Hepatocyte (in vitro differentiated cells): Measurements from ENCODE around the gene KLK1. TPM values are rescaled to one million over a fixed set of nuclear protein-coding genes. Genes with fewer than 3 reads are reported as not detected.
A peak's percentile ranks its signal among the peaks of the same experiment; 100 is the strongest.

Source experiments
- DNase-seq: peaks from one replicate; pipeline ENCODE4 v3.0.0-alpha.2; 2016; ENCODE audit warnings: low spot score
- H2AFZ ChIP-seq: fragments of 200-600 bp; sonication (generic); 2 replicates; pipeline ENCODE4 v1.6.0; 2016; ENCODE audit warnings: antibody characterized with exemption, mild to moderate bottlenecking
- H3K27ac ChIP-seq: fragments of 200-600 bp; sonication (generic); 2 replicates; pipeline ENCODE4 v1.5.1; 2016; ENCODE audit warnings: mild to moderate bottlenecking
- H3K27me3 ChIP-seq: fragments of 200-600 bp; sonication (generic); 2 replicates; pipeline ENCODE4 v1.6.1; 2016
- H3K36me3 ChIP-seq: fragments of 200-600 bp; sonication (generic); replicated peaks from 2 replicates; pipeline ENCODE4 v1.5.1; 2016; ENCODE audit warnings: low read depth; ENCODE audit not compliant: insufficient read depth
- H3K4me1 ChIP-seq: fragments of 200-600 bp; sonication (generic); 2 replicates; pipeline ENCODE4 v1.5.1; 2016; ENCODE audit warnings: mild to moderate bottlenecking, moderate library complexity; ENCODE audit not compliant: insufficient read depth
- H3K4me2 ChIP-seq: fragments of 200-600 bp; sonication (generic); 2 replicates; pipeline ENCODE4 v1.6.0; 2016
- H3K4me3 ChIP-seq: fragments of 200-600 bp; sonication (generic); 2 replicates; pipeline ENCODE4 v1.5.1; 2016; ENCODE audit warnings: mild to moderate bottlenecking
- H3K79me2 ChIP-seq: fragments of 200-600 bp; sonication (generic); 2 replicates; pipeline ENCODE4 v1.6.0; 2017; ENCODE audit warnings: mild to moderate bottlenecking
- H3K9me2 ChIP-seq: fragments of 200-600 bp; sonication (generic); replicated peaks from 2 replicates; pipeline ENCODE4 v1.6.0; 2017; ENCODE audit warnings: mild to moderate bottlenecking; ENCODE audit not compliant: insufficient read depth
- H3K9me3 ChIP-seq: fragments of 200-600 bp; sonication (generic); 2 replicates; pipeline ENCODE4 v1.5.1; 2016; ENCODE audit warnings: low read depth, mild to moderate bottlenecking
- H4K20me1 ChIP-seq: fragments of 200-600 bp; sonication (generic); 2 replicates; pipeline ENCODE4 v1.6.0; 2016; ENCODE audit warnings: mild to moderate bottlenecking; ENCODE audit not compliant: insufficient read depth, poor library complexity, severe bottlenecking
- EZH2 ChIP-seq: fragments of 200-600 bp; sonication (generic); IDR thresholded peaks from 2 replicates; pipeline ENCODE4 v1.6.1; 2016; ENCODE audit warnings: antibody characterized with exemption, mild to moderate bottlenecking, borderline replicate concordance
- EZH2phosphoT487 ChIP-seq: fragments of 200-600 bp; sonication (generic); IDR thresholded peaks from one replicate; pipeline ENCODE4 v1.6.1; 2018; ENCODE audit warnings: antibody characterized with exemption, mild to moderate bottlenecking, low read depth, moderate library complexity; ENCODE audit not compliant: unreplicated experiment, severe bottlenecking
- WGBS: methylation state at CpG from one replicate; pipeline ENCODE4 v1.1.6; 2016; ENCODE audit warnings: low lambda C conversion rate; ENCODE audit errors: missing lambda C conversion rate; 5-methylcytosine and 5-hydroxymethylcytosine counted together
- polyA plus RNA-seq: library from polyadenylated mRNA; unstranded; fragments of >200 nt; fragmentation: Nextera tagmentation; extraction: Ambion mirVana; gene quantifications from 2 replicates; pipeline ENCODE4 v1.2.1, GENCODE V29; 2016
- total RNA-seq: library from RNA; depleted of rRNA; stranded (reverse); fragments of >200 nt; gene quantifications from 2 replicates; pipeline ENCODE4 v1.2.3, GENCODE V29; 2014
- TF ChIP-seq, protein P1 (sequence below): fragments of 200-600 bp; sonication (generic); IDR thresholded peaks from 2 replicates; pipeline ENCODE4 v1.5.1; 2016; ENCODE audit warnings: antibody characterized with exemption, mild to moderate bottlenecking; ENCODE audit not compliant: poor library complexity

Gene KLK1
- total and polyA plus RNA-seq, 2 experiments from 2014 or later = 2.7 to 6.6 TPM

DNA sequence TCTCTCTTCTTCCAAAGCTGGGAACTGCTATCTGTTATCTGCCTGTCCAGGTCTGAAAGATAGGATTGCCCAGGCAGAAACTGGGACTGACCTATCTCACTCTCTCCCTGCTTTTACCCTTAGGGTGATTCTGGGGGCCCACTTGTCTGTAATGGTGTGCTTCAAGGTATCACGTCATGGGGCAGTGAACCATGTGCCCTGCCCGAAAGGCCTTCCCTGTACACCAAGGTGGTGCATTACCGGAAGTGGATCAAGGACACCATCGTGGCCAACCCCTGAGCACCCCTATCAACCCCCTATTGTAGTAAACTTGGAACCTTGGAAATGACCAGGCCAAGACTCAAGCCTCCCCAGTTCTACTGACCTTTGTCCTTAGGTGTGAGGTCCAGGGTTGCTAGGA is 36.3 kb upstream of the KLK1 start:
- H3K4me1 ChIP-seq = no peaks in the 10 kb centered on the region
- 87% methylated on average over 4 of the region's 4 CpGs for WGBS
- peaks cover 19% of the 10 kb centered on the region for H3K27me3 ChIP-seq
- H3K79me2 ChIP-seq = no peaks in the 10 kb centered on the region
- TF ChIP-seq EZH2phosphoT487 = no peak
- no peak for TF ChIP-seq EZH2
- TF ChIP-seq, protein P1, sequence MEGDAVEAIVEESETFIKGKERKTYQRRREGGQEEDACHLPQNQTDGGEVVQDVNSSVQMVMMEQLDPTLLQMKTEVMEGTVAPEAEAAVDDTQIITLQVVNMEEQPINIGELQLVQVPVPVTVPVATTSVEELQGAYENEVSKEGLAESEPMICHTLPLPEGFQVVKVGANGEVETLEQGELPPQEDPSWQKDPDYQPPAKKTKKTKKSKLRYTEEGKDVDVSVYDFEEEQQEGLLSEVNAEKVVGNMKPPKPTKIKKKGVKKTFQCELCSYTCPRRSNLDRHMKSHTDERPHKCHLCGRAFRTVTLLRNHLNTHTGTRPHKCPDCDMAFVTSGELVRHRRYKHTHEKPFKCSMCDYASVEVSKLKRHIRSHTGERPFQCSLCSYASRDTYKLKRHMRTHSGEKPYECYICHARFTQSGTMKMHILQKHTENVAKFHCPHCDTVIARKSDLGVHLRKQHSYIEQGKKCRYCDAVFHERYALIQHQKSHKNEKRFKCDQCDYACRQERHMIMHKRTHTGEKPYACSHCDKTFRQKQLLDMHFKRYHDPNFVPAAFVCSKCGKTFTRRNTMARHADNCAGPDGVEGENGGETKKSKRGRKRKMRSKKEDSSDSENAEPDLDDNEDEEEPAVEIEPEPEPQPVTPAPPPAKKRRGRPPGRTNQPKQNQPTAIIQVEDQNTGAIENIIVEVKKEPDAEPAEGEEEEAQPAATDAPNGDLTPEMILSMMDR = no peak
- H3K36me3 ChIP-seq = no peaks in the 10 kb centered on the region
- H3K4me3 ChIP-seq = no peak overlapping the region
- H3K4me2 ChIP-seq = no peak overlapping the region
- H3K9me3 ChIP-seq = no peaks in the 10 kb centered on the region
- no peaks in the 10 kb centered on the region for H3K9me2 ChIP-seq
- H4K20me1 ChIP-seq = no peaks in the 10 kb centered on the region
- no peak for DNase-seq
- H3K27ac ChIP-seq = no peak overlapping the region
- H2AFZ ChIP-seq = no peak overlapping the region

DNA sequence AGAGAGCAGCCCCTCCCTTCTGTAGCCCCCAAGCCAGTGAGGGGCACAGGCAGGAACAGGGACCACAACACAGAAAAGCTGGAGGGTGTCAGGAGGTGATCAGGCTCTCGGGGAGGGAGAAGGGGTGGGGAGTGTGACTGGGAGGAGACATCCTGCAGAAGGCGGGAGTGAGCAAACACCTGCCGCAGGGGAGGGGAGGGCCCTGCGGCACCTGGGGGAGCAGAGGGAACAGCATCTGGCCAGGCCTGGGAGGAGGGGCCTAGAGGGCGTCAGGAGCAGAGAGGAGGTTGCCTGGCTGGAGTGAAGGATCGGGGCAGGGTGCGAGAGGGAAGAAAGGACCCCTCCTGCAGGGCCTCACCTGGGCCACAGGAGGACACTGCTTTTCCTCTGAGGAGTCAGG is 35.3 kb upstream of the KLK1 start:
- Histone ChIP-seq H4K20me1 (no peaks in the 10 kb centered on the region), H3K4me1 (no peaks in the 10 kb centered on the region), H3K4me2 (no peak overlapping the region), H3K36me3 (no peaks in the 10 kb centered on the region), H3K79me2 (no peaks in the 10 kb centered on the region), H3K9me2 (no peaks in the 10 kb centered on the region), H3K9me3 (no peaks in the 10 kb centered on the region), H3K27ac (no peak overlapping the region), H3K27me3 (peaks cover 19% of the 10 kb centered on the region), H2AFZ (no peak overlapping the region), H3K4me3 (no peak overlapping the region)
- WGBS = 15% methylated on average over 7 of the region's 7 CpGs
- peak; percentile 37 for DNase-seq
- no peak for TF ChIP-seq EZH2

DNA sequence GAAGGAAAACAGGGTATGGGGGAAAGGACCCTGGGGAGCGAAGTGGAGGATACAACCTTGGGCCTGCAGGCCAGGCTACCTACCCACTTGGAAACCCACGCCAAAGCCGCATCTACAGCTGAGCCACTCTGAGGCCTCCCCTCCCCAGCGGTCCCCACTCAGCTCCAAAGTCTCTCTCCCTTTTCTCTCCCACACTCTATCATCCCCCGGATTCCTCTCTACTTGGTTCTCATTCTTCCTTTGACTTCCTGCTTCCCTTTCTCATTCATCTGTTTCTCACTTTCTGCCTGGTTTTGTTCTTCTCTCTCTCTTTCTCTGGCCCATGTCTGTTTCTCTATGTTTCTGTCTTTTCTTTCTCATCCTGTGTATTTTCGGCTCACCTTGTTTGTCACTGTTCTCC is 33.8 kb upstream of the KLK1 start:
- Histone ChIP-seq H3K4me3 (no peak overlapping the region), H3K4me1 (no peaks in the 10 kb centered on the region), H3K27ac (no peak overlapping the region), H3K27me3 (peaks cover 17% of the 10 kb centered on the region), H3K36me3 (no peaks in the 10 kb centered on the region), H4K20me1 (no peaks in the 10 kb centered on the region), H3K9me3 (no peaks in the 10 kb centered on the region), H3K9me2 (no peaks in the 10 kb centered on the region), H3K4me2 (no peak overlapping the region), H2AFZ (no peak overlapping the region), H3K79me2 (no peaks in the 10 kb centered on the region)
- DNase-seq = no peak
- 89% methylated on average over 5 of the region's 6 CpGs for WGBS
- TF ChIP-seq EZH2phosphoT487 (no peak), EZH2 (no peak)
- TF ChIP-seq, protein P1 = no peak

DNA sequence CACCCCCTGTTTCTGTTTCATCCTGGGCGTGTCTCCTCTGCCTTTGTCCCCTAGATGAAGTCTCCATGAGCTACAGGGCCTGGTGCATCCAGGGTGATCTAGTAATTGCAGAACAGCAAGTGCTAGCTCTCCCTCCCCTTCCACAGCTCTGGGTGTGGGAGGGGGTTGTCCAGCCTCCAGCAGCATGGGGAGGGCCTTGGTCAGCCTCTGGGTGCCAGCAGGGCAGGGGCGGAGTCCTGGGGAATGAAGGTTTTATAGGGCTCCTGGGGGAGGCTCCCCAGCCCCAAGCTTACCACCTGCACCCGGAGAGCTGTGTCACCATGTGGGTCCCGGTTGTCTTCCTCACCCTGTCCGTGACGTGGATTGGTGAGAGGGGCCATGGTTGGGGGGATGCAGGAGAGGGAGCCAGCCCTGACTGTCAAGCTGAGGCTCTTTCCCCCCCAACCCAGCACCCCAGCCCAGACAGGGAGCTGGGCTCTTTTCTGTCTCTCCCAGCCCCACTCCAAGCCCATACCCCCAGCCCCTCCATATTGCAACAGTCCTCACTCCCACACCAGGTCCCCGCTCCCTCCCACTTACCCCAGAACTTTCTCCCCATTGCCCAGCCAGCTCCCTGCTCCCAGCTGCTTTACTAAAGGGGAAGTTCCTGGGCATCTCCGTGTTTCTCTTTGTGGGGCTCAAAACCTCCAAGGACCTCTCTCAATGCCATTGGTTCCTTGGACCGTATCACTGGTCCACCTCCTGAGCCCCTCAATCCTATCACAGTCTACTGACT is 31.2 kb upstream of the KLK1 start, which contains the start of gene KLK3:
Gene KLK3, plus strand, starts transcription at position 280 of the 775 bp plus-strand sequence. Its CDS starts 41 bp downstream, at position 321.
- H3K9me2 ChIP-seq = no peaks in the 10 kb centered on the region
- DNase-seq = no peak
- no peak within 1 kb of the TSS for H3K4me2 ChIP-seq
- H3K4me1 ChIP-seq = no peaks in the 10 kb centered on the region
- TF ChIP-seq EZH2 = no peak
- TF ChIP-seq EZH2phosphoT487 = no peak
- peaks cover 16% of the 10 kb centered on the region for H3K27me3 ChIP-seq
- no peak within 1 kb of the TSS for H2AFZ ChIP-seq
- H3K9me3 ChIP-seq = no peaks in the 10 kb centered on the region
- no peaks in the 10 kb centered on the region for H3K36me3 ChIP-seq
- 75% methylated on average over 6 of the region's 9 CpGs for whole genome bisulfite sequencing
- no peak within 1 kb of the TSS for H3K27ac ChIP-seq
- H4K20me1 ChIP-seq = no peaks in the 10 kb centered on the region
- H3K79me2 ChIP-seq = no peaks in the 10 kb centered on the region
- H3K4me3 ChIP-seq = no peak within 1 kb of the TSS
